SU-DHL-6 (cell line): ENCODE measurements around the gene IL17REL.

Source experiments
- H2AFZ ChIP-seq: fragments of 200-600 bp; sonication (generic); 2 replicates; pipeline ENCODE4 v1.6.1; 2014; ENCODE audit warnings: low read depth, mild to moderate bottlenecking, moderate library complexity, mixed read lengths, antibody characterized with exemption, low read length; ENCODE audit not compliant: severe bottlenecking
- H3F3A ChIP-seq: fragments of 200-600 bp; shearing (Covaris generic); 2 replicates; pipeline ENCODE4 v1.6.0; 2016; ENCODE audit warnings: antibody characterized with exemption, mild to moderate bottlenecking; ENCODE audit not compliant: insufficient read depth
- H3K27ac ChIP-seq: fragments of 200-600 bp; sonication (generic); 2 replicates; pipeline ENCODE4 v1.5.1; 2016; ENCODE audit warnings: low read depth, mild to moderate bottlenecking, low read length, moderate library complexity, mixed read lengths
- H3K27me3 ChIP-seq: fragments of 200-600 bp; sonication (generic), shearing (Covaris generic); 2 replicates; pipeline ENCODE4 v1.6.0; 2014; ENCODE audit warnings: mild to moderate bottlenecking, low read length
- H3K36me3 ChIP-seq: fragments of 200-600 bp; sonication (generic); 2 replicates; pipeline ENCODE4 v1.6.1; 2014; ENCODE audit warnings: mild to moderate bottlenecking, low read length, mixed read lengths
- H3K4me2 ChIP-seq: fragments of 300-600, 200-600 bp; shearing (Covaris generic), sonication (generic); 2 replicates; pipeline ENCODE4 v1.6.0; 2014; ENCODE audit warnings: low read length, low read depth, mild to moderate bottlenecking; ENCODE audit not compliant: poor library complexity, severe bottlenecking
- H3K4me3 ChIP-seq: fragments of 200-600 bp; sonication (generic); 2 replicates; pipeline ENCODE4 v1.5.1; 2014; ENCODE audit warnings: antibody characterized with exemption, low read length, mild to moderate bottlenecking, mixed read lengths; ENCODE audit not compliant: insufficient read depth, poor library complexity, severe bottlenecking
- H3K79me2 ChIP-seq: fragments of 200-600 bp; sonication (generic); 2 replicates; pipeline ENCODE4 v1.6.1; 2014; ENCODE audit warnings: mild to moderate bottlenecking, low read length, moderate library complexity; ENCODE audit not compliant: insufficient read depth
- H3K9ac ChIP-seq: fragments of 200-600 bp; sonication (generic); 2 replicates; pipeline ENCODE4 v1.7.0; 2014; ENCODE audit warnings: mild to moderate bottlenecking, low read length
- H3K9me2 ChIP-seq: fragments of 200-600 bp; sonication (generic); replicated peaks from 2 replicates; pipeline ENCODE4 v1.6.1; 2014; ENCODE audit warnings: low read length; ENCODE audit not compliant: insufficient read depth
- H3K9me3 ChIP-seq: fragments of 200-600 bp; sonication (generic); 2 replicates; pipeline ENCODE4 v1.6.1; 2014; ENCODE audit warnings: low read length, mixed read lengths; ENCODE audit not compliant: insufficient read depth
- H4K20me1 ChIP-seq: fragments of 200-600 bp; sonication (generic); 2 replicates; pipeline ENCODE4 v1.6.1; 2014; ENCODE audit warnings: low read depth, mild to moderate bottlenecking, antibody characterized with exemption, low read length, moderate library complexity, mixed read lengths
- EZH2phosphoT487 ChIP-seq: fragments of 200-600 bp; sonication (generic), shearing (Covaris generic); conservative IDR thresholded peaks from 2 replicates; pipeline ENCODE4 v1.6.1; 2018; ENCODE audit warnings: mild to moderate bottlenecking, antibody characterized with exemption, low read length, moderate library complexity, mixed read lengths
- TF ChIP-seq, protein P1 (sequence below): fragments of 200-600 bp; sonication (generic); IDR thresholded peaks from one replicate; pipeline ENCODE4 v1.5.1; 2017; ENCODE audit warnings: antibody characterized with exemption, mild to moderate bottlenecking, low read length, moderate library complexity; ENCODE audit not compliant: insufficient read depth, poor library complexity, severe bottlenecking

The IL17REL gene

DNA sequence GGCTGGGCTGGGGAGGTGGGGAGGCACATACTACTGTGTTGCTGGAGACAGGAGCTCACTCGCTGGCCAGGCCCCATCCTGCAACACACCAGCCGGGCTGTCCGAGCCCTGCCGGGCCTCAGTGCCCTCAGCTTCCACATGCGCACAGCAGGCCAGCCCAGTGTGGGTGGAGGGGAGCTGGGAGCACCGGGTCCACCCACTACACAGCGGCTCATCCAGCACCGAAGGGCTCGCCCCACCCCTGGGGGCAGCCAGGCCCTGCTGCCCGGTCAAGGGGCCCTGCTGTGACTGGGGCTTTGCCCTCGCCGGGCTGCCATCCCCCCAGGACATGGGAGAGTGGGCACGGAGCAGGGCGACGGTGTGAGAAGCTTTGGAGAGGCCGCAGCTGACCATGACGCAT is 36.3 kb upstream of the IL17REL start:
- Histone ChIP-seq H3K9me2 (no peaks in the 10 kb centered on the region), H3F3A (no peaks in the 10 kb centered on the region), H3K36me3 (no peaks in the 10 kb centered on the region), H2AFZ (no peak overlapping the region), H3K27me3 (no peaks in the 10 kb centered on the region), H3K4me3 (no peak overlapping the region), H3K79me2 (no peaks in the 10 kb centered on the region), H3K9me3 (peaks cover 4% of the 10 kb centered on the region; the same call in 1 of the 2 replicates), H3K9ac (no peak overlapping the region), H4K20me1 (no peaks in the 10 kb centered on the region), H3K4me2 (no peak overlapping the region), H3K27ac (no peak overlapping the region)
- TF ChIP-seq, protein P1, sequence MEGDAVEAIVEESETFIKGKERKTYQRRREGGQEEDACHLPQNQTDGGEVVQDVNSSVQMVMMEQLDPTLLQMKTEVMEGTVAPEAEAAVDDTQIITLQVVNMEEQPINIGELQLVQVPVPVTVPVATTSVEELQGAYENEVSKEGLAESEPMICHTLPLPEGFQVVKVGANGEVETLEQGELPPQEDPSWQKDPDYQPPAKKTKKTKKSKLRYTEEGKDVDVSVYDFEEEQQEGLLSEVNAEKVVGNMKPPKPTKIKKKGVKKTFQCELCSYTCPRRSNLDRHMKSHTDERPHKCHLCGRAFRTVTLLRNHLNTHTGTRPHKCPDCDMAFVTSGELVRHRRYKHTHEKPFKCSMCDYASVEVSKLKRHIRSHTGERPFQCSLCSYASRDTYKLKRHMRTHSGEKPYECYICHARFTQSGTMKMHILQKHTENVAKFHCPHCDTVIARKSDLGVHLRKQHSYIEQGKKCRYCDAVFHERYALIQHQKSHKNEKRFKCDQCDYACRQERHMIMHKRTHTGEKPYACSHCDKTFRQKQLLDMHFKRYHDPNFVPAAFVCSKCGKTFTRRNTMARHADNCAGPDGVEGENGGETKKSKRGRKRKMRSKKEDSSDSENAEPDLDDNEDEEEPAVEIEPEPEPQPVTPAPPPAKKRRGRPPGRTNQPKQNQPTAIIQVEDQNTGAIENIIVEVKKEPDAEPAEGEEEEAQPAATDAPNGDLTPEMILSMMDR: no peak
- no peak for TF ChIP-seq EZH2phosphoT487

DNA sequence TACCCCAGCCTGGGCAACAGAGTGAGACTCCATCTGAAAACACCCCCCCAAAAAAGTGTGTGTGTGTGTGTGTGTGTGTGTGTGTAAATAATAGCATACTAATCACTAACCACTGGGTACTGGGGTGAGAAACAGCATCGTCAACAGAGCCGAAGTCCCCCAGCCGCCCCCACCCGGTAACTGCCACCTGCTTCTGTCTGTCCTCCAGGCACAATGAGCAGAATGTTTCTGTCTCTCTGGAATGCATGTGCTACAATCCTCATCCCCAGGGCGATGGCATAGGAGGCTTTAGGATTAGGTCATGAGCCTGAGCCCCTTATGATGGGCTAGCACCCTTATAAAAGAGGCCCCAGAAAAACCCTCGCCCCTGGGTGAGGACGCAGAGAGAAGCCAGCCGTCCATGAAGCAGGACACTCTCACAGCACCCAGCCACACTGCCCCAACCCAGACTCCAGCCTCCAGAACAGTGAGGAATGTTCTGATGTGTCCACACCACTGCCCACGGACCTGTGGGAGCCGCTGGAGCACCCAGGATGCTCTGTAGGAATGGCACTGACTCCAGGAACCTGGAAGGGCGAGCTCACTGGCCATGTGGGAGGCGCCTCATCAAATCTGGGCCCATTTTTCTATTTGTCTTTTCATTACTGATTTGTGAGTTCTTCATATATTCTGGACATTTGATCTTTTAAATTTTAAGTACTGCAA is 35.6 kb upstream of the IL17REL start:
- Histone ChIP-seq H3K9me2 (no peaks in the 10 kb centered on the region), H3K27ac (no peak overlapping the region), H2AFZ (no peak overlapping the region), H3K9me3 (no peaks in the 10 kb centered on the region), H4K20me1 (no peaks in the 10 kb centered on the region), H3K36me3 (no peaks in the 10 kb centered on the region), H3K9ac (no peak overlapping the region), H3K4me3 (no peak overlapping the region), H3F3A (no peaks in the 10 kb centered on the region), H3K4me2 (no peak overlapping the region), H3K27me3 (no peaks in the 10 kb centered on the region), H3K79me2 (no peaks in the 10 kb centered on the region)
- TF ChIP-seq EZH2phosphoT487: no peak
- TF ChIP-seq, protein P1: no peak

DNA sequence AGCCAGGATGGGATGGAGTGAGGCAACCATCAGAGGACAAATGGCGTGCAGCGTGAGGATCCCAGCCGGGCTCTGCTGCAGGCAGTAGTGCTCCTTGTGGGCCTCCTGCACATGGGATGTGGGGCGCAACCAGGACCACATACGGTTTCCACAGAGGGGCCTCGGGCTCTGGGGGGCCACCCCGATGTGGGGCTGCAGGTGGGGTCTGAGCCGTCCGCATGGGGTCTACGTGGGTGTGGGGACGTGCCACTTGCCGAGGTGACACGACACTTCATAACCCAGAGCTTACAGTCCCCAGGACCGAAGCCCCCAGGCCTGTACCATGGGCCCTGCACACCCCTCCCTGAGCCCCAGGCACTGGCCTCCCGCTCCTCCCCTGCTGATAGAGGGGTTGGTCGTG is 34.8 kb upstream of the IL17REL start:
- Histone ChIP-seq H3K4me2 (no peak overlapping the region), H3K27ac (no peak overlapping the region), H3K9ac (no peak overlapping the region), H3K36me3 (no peaks in the 10 kb centered on the region), H4K20me1 (no peaks in the 10 kb centered on the region), H3K9me3 (no peaks in the 10 kb centered on the region), H3K9me2 (no peaks in the 10 kb centered on the region), H3K4me3 (no peak overlapping the region), H3K27me3 (no peaks in the 10 kb centered on the region), H3F3A (no peaks in the 10 kb centered on the region), H2AFZ (no peak overlapping the region), H3K79me2 (no peaks in the 10 kb centered on the region)
- TF ChIP-seq, protein P1: no peak
- no peak for TF ChIP-seq EZH2phosphoT487
